NK-92 (cell line): ENCODE data around the gene RAB2B.

ENCODE experiments used
- DNase-seq: peaks from one replicate; lab custom pipeline; 2025; ENCODE audit not compliant: unreplicated experiment; lab: John Stamatoyannopoulos, UW

The RAB2B gene

DNA sequence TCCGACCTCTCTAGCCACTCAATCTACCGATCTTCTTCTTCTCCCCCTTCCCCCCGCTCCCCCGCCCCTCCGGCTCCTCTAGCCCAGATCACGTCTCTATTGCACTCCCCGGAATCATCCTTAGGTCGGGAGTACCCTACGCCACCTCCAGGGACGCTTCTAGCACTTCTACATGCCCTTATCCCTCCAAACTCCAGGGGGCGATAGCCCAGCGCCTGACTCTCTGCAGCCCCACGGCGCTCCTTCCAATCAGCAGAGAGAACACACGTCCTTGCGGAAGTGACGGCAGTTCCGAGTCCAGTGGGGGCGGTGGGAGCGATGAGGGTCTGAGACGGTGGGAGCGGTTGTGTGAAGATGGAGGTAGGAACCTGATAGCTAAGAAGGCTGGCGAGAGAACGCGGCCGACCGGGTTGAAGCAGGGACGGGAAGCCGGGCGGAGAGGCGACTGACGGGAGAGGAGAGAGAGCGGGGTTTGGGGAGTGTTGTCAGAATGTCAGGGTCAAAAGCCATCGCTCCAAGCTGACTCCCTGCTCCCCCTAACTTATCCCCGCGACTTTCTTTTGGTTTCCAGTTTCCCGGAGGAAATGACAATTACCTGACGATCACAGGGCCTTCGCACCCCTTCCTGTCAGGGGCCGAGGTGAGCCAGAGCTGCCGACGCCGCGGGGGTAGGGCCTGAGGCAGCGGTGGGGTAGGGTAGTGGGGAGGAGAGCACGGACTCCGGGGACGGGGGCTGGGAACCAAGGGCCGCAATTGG, at the start of gene RAB2B, which contains the start of gene TOX4:
RAB2B (minus strand) TSS at position 35 of the 757 bp plus-strand sequence. CDS start 87 bp downstream, outside the sequence.
TOX4 (plus strand) TSS at position 271 of the 757 bp plus-strand sequence; CDS start at position 355, 84 bp downstream.
- DNase-seq, result peak; percentile 77

GRCh38 chr14:21525962-21526671, 49.4 kb upstream of the RAB2B start, which contains the start of gene SALL2:
Gene SALL2, minus strand, starts transcription at chr14:21526346. Its CDS starts 219 bp downstream, at chr14:21526127.
- no peak for DNase-seq

DNA sequence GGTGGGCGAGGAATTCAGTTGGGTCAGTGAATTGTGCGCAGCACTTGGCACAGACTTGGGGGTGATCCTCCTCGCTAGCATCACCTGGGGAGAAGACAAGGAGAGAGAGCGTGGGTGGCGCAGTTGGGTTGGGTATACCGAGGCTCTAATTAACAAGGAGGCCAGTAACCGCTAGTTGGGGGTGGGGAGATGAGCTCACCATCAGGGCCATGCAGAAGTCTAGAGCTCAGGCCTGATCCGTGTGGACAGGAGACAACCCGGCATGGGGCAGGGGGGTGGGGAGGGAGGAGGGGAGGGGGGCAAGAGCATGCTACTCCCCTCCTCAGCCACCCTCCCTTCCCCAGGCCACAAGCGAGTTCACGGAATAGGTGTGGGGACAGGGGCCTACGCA, 48.8 kb upstream of the RAB2B start:
- no peak for DNase-seq

GRCh38 chr14:21524575-21525490, 48.1 kb upstream of the RAB2B start:
- no peak for DNase-seq

DNA sequence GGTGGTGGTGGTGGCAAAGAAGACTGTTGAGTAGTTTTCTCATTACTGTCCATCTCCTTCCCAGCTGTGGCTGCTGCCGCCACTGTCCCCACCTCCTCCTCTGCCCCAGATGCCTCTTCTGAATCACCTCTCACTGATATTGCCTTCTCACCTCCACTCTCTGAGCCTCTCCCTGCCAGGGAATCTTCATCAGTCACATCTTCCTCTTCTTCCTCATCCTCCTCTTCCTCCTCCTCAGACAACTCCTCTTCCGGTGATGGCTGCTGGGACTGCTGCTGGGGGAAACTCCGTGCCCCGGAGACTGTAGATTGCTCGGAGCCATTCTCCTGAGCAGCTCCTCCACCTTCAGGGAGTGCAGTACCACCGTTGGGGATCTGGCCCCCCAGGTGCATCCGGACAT, 46.4 kb upstream of the RAB2B start:
- DNase-seq, result no peak

GRCh38 chr14:21521501-21521900, 44.7 kb upstream of the RAB2B start:
- DNase-seq, result no peak

DNA sequence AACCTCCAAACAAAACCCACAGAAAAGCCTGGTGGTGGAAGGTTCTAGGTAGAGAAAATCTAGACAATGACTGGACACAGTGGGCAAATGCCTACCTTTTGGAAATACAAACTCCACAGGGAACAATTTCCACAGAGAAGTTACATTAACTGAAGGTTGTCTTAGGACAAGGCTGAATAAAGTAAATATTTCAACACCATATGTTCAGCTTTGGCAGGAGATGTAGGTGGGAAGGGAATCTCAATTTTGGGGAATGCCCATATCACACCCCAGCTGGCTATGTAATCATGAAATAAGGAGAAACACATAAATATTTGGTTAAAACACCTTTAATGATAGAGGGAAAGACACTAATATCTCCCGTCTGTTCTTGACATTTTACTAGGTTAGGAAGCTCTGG, 44.0 kb upstream of the RAB2B start:
- DNase-seq, result no peak

DNA sequence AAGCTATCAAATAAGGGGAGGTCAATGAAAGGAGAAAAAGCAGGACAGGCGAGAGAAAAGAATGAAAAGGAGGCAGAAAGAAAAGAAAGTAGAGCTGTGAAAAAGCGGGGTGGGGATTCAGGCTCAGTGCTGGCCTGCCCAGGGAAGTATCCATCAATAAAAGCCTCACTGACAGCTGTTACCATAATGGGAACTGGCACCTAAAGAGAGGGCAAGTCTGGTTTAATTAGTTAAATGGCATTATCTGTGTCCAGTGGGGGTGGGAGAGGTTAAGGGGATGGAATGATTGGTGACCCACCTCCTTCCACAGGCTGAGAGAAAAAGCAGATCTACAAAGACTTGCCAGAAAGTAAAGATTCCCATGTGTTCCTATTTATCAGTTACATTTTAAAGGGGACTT, 42.0 kb upstream of the RAB2B start:
- no peak for DNase-seq

GRCh38 chr14:21514341-21514740, 37.6 kb upstream of the RAB2B start:
- no peak for DNase-seq

- peak; percentile 68 for DNase-seq
Observed at GRCh38 chr14:21510735-21511657, 34.2 kb upstream of the RAB2B start, which contains the start of gene METTL3. Gene METTL3, minus strand, starts transcription at chr14:21511340. Its CDS starts 117 bp downstream, at chr14:21511223.

DNA sequence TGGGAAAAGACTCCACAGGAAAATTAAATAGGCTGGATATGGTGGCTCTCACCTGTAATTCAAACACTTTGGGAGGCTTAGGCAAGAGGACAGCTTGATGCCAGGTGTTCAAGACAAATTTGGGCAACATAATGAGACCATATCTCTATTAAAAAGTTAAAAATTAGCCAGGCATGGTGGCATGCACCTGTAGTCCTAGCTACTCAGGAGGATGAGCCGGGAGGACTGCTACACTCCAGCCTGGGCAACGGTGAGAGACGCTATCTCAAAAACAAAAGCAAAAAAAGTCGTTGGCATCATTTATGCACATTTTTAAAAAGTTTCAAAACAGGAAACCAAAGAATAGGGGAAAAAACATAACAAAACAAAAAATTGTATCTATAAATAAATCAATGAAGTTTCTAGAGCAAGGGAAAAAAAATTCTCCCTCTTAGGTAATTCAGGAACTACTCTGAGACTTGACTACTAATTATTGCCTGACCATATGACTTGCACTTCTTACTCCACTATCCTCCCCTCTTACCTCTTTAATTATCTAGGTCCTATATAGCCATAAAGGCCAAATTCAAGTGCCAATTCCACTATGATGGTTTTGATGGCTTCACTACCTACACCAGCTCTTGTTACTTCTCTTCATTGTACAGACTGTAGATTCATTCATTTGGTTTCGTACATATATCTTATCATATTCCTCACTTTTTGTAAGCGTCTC, 32.8 kb upstream of the RAB2B start:
- no peak for DNase-seq

GRCh38 chr14:21506557-21506956, 29.8 kb upstream of the RAB2B start:
- DNase-seq, result no peak

DNA sequence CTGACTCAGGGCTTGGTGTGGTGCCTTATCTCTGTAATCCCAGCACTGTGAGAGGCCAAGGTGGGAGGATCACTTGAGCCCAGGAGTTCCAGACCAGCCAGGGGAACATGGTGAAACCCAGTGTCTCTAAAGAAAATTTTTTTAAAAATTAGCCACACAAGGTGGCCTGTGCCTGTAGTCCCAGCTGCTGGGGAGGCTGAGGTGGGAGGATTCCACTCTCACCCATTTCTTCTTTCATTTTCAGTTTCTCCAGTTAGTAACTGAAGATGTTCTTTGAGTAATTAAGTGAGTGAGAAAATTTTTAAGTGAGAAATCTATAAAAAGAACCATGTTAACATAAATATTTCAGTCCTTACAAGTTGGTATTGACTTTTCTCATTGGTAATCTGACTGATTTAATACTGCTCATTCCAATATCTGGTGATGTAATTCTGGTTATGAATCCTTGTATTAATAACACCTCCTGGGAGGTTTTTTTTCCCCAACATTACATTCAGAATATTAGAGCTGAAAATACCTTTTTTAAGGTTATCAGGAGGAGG, 28.3 kb upstream of the RAB2B start:
- DNase-seq, result no peak

DNA sequence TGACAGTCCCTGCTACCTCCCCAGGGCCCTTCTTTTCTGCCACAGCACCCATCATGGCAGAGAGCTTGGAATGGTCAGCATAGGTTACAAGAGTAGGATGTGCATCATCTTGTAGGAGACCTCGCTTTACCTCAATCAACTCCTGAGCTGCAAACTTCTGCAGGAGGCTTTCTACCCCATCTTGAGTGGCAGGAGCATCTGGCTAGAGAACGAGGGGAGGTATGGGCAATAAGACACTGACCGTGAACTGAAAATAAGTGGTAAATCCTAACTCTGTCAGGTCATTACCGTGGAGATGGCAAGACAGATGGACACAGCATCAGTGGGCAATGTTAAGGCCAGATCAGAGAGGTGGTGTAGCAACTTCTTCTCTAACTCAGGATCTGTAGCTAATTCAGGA, 26.6 kb upstream of the RAB2B start:
- DNase-seq, result no peak

GRCh38 chr14:21501568-21501967, 24.8 kb upstream of the RAB2B start:
- DNase-seq, result no peak

- no peak for DNase-seq
Observed at GRCh38 chr14:21498540-21499526, 22.1 kb upstream of the RAB2B start.

GRCh38 chr14:21496453-21496852, 19.7 kb upstream of the RAB2B start:
- DNase-seq, result no peak
